Activated naive CD4-positive, alpha-beta T cell (primary cell): ENCODE results near the gene GP1BB.

Experiments used
- DNase-seq, 4 experiments: peaks; one replicate each; lab custom pipeline; 2025; lab: John Stamatoyannopoulos, UW

GP1BB gene

DNA sequence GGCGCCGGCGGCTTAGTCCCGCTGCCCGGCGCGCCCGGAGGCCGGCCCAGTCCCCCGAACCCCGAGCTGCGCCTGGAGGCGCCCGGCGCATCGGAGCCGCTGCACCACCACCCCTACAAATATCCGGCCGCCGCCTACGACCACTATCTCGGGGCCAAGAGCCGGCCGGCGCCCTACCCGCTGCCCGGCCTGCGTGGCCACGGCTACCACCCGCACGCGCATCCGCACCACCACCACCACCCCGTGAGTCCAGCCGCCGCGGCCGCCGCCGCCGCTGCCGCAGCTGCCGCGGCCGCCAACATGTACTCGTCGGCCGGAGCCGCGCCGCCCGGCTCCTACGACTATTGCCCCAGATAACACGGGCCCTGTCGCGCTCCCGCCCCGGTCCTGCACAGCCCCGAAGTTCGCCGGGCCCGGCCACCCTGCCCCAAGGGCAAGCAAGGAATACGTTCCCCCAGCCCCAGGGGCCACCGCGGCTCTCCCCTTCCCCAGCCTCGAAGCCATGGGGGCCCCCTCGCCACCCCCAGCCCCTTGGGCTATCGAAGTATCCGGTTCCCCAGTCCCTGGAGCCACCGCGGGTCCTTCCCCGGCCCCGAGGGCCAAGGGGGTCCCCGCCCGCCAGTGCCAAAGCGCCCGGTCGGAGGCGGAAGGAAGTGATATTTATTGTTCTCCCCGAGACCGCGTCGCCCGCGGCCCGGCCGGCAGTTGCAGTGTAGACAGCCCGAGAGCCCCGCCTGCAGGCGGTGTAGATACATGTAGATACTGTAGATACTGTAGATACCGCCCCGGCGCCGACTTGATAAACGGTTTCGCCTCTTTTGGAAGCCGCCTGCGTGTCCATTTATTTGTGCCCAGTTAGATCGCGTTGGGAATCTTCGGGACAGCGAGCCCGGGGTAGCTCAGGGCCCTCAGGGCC, 43.4 kb downstream of the GP1BB start:
- DNase-seq = peak in 2 of 4 experiments; percentile 9 to 19

GRCh38 chr22:19767427-19768341, 44.3 kb downstream of the GP1BB start:
- DNase-seq = no peak

- DNase-seq = no peak
These were observed 46.0 kb downstream of the GP1BB start for GRCh38 chr22:19769393-19769715.

DNA sequence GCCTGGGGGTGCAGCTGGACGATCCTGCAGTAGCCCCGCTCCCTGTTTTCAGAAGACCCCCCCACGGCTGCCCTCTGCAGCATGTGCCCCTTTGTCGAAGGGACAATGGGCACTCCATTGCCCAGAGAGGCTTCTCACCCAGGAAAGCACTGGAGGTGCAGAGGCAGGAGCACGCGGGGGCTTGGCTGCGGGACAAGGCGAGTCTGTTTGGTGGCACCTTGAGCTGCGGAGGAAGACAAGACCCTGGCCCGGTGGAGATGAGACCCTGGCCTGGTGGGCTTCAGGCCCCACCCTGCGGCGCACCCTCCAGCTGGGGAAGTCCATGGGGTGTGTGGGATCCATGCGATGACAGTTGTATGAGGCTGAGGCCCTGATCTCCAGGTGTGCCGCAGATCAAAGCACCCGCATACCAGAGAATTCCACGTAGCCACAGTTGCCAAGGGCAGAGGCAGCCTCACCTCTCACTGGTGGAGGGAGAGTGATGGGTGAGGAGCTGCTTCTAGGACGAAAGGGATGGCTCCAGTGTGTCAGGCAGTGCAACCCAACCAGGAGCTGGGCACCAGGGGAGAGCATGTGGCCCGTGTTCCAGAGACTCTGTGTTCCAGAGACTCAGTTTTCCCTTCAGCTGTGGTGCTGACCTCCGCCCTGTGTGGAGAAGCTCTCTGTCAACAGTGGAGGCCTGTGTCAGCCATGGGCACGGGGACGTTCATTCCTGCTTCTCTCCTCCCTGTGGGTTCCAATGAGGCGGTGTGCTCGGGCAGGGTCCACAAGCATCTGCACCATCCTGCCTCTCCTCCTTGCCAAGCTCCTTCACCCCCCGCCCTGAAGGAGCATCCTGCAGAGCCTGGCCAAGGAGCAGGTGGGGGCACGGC, 47.2 kb downstream of the GP1BB start:
- no peak for DNase-seq

DNA sequence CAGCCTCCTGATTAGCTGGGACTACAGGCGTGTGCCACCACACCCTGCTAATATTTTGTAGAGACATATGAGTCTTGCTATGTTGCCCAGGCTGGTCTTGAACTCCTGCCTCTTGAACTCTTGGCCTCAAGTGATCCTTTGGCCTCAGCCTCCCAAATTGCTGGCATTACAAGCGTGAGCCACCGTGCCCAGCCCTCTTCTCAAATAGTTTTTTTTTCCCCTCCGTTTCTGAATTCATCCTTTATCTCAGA, 49.0 kb downstream of the GP1BB start:
- DNase-seq = no peak

GRCh38 chr22:19772673-19773469, 49.5 kb downstream of the GP1BB start:
- DNase-seq = no peak

DNA sequence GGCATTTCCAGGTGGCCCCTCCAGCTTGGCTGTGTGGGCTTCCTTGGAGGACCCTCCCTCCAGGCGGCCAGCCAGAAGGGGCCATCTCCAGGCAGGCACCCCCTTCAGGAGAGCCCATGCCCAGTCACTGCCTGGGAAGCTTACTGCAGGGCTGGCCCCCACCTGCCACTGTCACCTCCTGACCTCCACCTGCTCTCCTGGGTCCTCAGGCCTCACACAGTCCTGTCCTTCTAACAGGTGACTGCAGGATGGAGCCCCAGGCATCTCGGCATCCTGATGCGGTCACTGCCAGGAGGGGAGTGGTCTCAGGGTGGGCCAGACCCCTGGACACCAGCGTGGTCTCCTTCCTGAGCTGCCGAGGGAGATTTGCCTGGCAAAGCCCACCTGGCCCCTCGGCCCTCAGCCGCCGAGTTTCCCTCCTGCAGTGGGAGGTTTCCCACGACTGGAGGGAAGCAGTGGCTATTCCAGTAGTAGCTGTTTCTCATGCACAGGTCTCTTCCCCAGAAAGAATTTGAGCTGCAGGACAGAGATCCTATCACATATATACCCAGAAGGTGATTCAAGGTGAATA, 50.2 kb downstream of the GP1BB start:
- no peak for DNase-seq
